Measurements from ENCODE around the gene LGR5. TPM values are rescaled to one million over a fixed set of nuclear protein-coding genes. Genes with fewer than 3 reads are reported as not detected.

LGR5 gene
- total and polyA plus RNA-seq, 2 of the 13 experiments (the other 11 are each of a cell fraction or from before 2014, with no cell fraction given) = 37.0 to 121 TPM

DNA sequence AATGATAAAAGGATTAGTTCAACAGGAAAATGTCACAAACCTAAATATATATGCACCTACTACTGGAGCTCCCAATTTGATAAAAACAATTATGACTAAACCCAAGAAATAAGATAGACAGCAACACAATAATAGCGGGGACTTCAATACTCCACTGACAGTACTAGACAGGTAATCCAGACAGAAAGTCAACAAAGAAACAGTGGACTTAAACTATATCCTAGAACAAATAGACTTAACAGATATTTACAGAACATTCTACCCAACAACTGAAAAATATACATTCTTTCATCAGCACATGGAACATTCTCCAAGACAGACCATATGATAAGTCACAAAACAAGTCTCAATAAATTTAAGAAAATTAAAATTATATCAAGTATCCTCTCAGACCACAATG is 28.0 kb upstream of the LGR5 start (continued):
- TF ChIP-seq YEATS2 (CRISPR knock-in tag; IDR thresholded peaks at IDR 0.05; ENCODE audit: borderline replicate concordance) = no peak
- no peak for TF ChIP-seq ZNF296 (CRISPR knock-in tag; conservative IDR thresholded peaks at IDR 0.05)
- TF ChIP-seq, protein P1, sequence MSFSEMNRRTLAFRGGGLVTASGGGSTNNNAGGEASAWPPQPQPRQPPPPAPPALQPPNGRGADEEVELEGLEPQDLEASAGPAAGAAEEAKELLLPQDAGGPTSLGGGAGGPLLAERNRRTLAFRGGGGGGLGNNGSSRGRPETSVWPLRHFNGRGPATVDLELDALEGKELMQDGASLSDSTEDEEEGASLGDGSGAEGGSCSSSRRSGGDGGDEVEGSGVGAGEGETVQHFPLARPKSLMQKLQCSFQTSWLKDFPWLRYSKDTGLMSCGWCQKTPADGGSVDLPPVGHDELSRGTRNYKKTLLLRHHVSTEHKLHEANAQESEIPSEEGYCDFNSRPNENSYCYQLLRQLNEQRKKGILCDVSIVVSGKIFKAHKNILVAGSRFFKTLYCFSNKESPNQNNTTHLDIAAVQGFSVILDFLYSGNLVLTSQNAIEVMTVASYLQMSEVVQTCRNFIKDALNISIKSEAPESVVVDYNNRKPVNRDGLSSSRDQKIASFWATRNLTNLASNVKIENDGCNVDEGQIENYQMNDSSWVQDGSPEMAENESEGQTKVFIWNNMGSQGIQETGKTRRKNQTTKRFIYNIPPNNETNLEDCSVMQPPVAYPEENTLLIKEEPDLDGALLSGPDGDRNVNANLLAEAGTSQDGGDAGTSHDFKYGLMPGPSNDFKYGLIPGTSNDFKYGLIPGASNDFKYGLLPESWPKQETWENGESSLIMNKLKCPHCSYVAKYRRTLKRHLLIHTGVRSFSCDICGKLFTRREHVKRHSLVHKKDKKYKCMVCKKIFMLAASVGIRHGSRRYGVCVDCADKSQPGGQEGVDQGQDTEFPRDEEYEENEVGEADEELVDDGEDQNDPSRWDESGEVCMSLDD (CRISPR knock-in tag; IDR thresholded peaks at IDR 0.05; ENCODE audit: borderline replicate concordance) = no peak
- TF ChIP-seq, protein P2, sequence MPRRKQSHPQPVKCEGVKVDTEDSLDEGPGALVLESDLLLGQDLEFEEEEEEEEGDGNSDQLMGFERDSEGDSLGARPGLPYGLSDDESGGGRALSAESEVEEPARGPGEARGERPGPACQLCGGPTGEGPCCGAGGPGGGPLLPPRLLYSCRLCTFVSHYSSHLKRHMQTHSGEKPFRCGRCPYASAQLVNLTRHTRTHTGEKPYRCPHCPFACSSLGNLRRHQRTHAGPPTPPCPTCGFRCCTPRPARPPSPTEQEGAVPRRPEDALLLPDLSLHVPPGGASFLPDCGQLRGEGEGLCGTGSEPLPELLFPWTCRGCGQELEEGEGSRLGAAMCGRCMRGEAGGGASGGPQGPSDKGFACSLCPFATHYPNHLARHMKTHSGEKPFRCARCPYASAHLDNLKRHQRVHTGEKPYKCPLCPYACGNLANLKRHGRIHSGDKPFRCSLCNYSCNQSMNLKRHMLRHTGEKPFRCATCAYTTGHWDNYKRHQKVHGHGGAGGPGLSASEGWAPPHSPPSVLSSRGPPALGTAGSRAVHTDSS (CRISPR knock-in tag; conservative IDR thresholded peaks at IDR 0.05) = no peak
- peak; percentile 91 for TF ChIP-seq HHEX (CRISPR knock-in tag; IDR thresholded peaks at IDR 0.05)
- no peak for TF ChIP-seq ZNF550 (CRISPR knock-in tag; IDR thresholded peaks at IDR 0.05; ENCODE audit: borderline replicate concordance)
- no peak for TF ChIP-seq KLF13 (CRISPR knock-in tag; IDR thresholded peaks at IDR 0.05)
- TF ChIP-seq, protein P3, sequence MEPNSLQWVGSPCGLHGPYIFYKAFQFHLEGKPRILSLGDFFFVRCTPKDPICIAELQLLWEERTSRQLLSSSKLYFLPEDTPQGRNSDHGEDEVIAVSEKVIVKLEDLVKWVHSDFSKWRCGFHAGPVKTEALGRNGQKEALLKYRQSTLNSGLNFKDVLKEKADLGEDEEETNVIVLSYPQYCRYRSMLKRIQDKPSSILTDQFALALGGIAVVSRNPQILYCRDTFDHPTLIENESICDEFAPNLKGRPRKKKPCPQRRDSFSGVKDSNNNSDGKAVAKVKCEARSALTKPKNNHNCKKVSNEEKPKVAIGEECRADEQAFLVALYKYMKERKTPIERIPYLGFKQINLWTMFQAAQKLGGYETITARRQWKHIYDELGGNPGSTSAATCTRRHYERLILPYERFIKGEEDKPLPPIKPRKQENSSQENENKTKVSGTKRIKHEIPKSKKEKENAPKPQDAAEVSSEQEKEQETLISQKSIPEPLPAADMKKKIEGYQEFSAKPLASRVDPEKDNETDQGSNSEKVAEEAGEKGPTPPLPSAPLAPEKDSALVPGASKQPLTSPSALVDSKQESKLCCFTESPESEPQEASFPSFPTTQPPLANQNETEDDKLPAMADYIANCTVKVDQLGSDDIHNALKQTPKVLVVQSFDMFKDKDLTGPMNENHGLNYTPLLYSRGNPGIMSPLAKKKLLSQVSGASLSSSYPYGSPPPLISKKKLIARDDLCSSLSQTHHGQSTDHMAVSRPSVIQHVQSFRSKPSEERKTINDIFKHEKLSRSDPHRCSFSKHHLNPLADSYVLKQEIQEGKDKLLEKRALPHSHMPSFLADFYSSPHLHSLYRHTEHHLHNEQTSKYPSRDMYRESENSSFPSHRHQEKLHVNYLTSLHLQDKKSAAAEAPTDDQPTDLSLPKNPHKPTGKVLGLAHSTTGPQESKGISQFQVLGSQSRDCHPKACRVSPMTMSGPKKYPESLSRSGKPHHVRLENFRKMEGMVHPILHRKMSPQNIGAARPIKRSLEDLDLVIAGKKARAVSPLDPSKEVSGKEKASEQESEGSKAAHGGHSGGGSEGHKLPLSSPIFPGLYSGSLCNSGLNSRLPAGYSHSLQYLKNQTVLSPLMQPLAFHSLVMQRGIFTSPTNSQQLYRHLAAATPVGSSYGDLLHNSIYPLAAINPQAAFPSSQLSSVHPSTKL (CRISPR knock-in tag; IDR thresholded peaks at IDR 0.05) = peak; percentile 68
- TF ChIP-seq CREM (IDR thresholded peaks at IDR 0.05) = peak; percentile 36; the same call in 1 of the 2 replicates
- no peak for TF ChIP-seq CREM (CRISPR knock-in tag; IDR thresholded peaks at IDR 0.05)
- TF ChIP-seq ZBTB38 (CRISPR knock-in tag; IDR thresholded peaks at IDR 0.05) = no peak
- no peak for TF ChIP-seq ZBTB21 (CRISPR knock-in tag; IDR thresholded peaks at IDR 0.05)
- no peak for TF ChIP-seq ZKSCAN1 (IDR thresholded peaks at IDR 0.05; ENCODE audit: low read length)
- TF ChIP-seq TBX3 (IDR thresholded peaks at IDR 0.05; ENCODE audit: borderline replicate concordance) = peak; percentile 69; the same call in 1 of the 2 replicates
- no peak for TF ChIP-seq CHD2 (IDR thresholded peaks at IDR 0.05; ENCODE audit: low read depth, low read length)
- peak; percentile 46; the same call in 1 of the 2 replicates for TF ChIP-seq HMG20A (CRISPR knock-in tag; IDR thresholded peaks at IDR 0.05; ENCODE audit: borderline replicate concordance)
- TF ChIP-seq, protein P4, sequence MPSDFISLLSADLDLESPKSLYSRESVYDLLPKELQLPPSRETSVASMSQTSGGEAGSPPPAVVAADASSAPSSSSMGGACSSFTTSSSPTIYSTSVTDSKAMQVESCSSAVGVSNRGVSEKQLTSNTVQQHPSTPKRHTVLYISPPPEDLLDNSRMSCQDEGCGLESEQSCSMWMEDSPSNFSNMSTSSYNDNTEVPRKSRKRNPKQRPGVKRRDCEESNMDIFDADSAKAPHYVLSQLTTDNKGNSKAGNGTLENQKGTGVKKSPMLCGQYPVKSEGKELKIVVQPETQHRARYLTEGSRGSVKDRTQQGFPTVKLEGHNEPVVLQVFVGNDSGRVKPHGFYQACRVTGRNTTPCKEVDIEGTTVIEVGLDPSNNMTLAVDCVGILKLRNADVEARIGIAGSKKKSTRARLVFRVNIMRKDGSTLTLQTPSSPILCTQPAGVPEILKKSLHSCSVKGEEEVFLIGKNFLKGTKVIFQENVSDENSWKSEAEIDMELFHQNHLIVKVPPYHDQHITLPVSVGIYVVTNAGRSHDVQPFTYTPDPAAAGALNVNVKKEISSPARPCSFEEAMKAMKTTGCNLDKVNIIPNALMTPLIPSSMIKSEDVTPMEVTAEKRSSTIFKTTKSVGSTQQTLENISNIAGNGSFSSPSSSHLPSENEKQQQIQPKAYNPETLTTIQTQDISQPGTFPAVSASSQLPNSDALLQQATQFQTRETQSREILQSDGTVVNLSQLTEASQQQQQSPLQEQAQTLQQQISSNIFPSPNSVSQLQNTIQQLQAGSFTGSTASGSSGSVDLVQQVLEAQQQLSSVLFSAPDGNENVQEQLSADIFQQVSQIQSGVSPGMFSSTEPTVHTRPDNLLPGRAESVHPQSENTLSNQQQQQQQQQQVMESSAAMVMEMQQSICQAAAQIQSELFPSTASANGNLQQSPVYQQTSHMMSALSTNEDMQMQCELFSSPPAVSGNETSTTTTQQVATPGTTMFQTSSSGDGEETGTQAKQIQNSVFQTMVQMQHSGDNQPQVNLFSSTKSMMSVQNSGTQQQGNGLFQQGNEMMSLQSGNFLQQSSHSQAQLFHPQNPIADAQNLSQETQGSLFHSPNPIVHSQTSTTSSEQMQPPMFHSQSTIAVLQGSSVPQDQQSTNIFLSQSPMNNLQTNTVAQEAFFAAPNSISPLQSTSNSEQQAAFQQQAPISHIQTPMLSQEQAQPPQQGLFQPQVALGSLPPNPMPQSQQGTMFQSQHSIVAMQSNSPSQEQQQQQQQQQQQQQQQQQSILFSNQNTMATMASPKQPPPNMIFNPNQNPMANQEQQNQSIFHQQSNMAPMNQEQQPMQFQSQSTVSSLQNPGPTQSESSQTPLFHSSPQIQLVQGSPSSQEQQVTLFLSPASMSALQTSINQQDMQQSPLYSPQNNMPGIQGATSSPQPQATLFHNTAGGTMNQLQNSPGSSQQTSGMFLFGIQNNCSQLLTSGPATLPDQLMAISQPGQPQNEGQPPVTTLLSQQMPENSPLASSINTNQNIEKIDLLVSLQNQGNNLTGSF (CRISPR knock-in tag; IDR thresholded peaks at IDR 0.05) = no peak
- 0 out of 2 replicates have a peak, but pooled peaks have one; percentile 34 for TF ChIP-seq RXRB (CRISPR knock-in tag; IDR thresholded peaks at IDR 0.05; ENCODE audit: borderline replicate concordance)
